ENCODE measurements around the gene TREML1.
"Not testable (repeated sequence)": the region's sequence is repeated elsewhere in the genome, so short reads cannot be mapped to it uniquely, and the experiment has no call there.

TREML1 gene

GRCh38 chr6:41150671-41151070 is 3.5 kb downstream of the TREML1 start:
- DNase-seq (ENCODE audit: low spot score) (no peak), FAIRE-seq (no peak)

DNA sequence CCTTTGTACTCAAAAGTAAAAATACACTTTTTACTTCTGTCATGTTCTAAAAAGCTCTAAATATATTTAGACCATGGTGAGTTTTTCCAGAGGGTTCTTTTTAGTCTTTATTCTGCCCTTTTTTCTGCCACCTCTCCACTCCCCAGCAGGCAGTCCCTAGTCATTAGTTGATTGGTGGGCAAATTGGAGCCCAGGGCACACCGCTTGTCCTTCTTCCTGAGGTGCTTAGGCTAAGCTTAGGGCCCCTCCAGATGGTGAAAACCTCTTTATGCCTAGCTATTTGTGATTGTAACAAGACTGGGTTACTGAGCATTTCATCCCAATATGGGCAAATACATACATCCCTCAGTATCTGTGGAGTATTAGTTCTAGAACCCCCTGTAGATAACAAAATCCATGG is 6.2 kb downstream of the TREML1 start:
- no peak for DNase-seq (ENCODE audit: low spot score)
- FAIRE-seq, result no peak

DNA sequence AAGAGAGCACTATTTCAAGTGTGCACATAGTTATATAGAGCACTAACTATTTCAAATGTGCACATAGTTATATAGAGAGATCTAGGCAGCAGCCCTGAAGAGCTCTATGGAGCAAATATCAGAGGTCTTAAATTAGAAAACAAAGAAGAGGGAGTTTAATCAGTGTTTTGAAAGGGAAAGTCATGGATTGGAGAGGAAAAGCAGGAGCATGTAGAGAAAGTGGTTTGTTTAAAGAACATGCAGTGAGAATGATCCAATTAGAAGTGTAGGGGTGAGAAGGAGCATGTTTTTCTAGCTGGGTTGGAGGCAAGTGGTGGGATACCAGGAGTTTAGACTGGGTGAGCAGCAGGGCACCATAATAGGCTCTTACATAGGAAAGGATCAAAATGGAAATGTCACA is 17.2 kb downstream of the TREML1 start:
- DNase-seq (ENCODE audit: low spot score) (no peak), FAIRE-seq (no peak)

DNA sequence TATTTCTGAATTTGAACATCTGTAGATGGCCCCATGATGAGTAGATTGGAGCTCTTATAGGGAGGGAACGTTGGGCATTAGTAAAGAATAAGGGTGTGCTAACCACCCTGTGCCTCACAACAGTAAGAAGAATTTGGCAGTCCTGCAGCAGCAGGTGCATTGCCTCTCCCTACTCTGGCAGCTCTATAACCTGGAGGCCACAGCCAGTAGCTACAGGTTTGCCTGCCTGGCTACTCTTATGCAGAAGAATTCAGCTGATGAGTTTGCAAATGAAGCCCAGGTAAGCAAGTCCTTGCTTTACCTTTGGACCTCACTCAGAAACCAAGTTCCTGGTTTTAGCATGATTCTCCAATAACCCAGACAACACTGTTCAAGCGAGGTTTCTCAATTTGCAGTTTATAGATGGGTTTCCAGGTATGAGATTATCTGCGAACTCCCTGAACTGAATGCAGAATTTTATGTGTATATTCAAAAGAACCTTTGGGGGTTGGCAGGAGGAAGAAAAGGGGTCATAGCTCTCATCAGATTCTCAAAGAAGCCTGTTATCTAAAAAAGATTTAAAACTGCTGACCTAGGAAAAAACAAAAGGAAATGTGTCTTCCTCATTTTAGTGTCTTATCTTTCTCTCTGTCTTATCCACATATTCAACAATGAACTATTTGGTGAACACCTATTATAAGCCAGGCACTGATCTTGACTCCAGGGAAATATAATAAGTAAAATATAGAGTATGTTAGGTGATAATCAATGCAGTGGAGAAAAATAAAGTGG is 18.9 kb downstream of the TREML1 start:
- DNase-seq (ENCODE audit: low spot score) (no peak), FAIRE-seq (no peak)

- FAIRE-seq (no peak), DNase-seq (ENCODE audit: low spot score) (no peak)
Measured at GRCh38 chr6:41132254-41132653, 21.9 kb downstream of the TREML1 start.

GRCh38 chr6:41125282-41125681 is 28.9 kb downstream of the TREML1 start:
- FAIRE-seq, result no peak
- no peak for DNase-seq (ENCODE audit: low spot score)

DNA sequence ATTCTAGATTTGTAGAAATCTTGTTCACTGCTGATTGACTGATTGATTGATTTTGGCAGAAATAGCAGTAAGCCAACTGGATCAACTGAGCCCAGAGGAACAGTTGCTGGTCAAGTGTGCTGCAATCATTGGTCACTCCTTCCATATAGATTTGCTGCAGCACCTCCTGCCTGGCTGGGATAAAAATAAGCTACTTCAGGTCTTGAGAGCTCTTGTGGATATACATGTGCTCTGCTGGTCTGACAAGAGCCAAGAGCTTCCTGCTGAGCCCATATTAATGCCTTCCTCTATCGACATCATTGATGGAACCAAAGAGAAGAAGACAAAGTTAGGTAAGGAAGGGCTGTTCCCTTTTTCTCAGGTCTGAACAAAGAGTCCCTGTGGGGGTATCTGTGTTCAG is 31.2 kb downstream of the TREML1 start:
- DNase-seq (ENCODE audit: low spot score) (no peak), FAIRE-seq (no peak)

DNA sequence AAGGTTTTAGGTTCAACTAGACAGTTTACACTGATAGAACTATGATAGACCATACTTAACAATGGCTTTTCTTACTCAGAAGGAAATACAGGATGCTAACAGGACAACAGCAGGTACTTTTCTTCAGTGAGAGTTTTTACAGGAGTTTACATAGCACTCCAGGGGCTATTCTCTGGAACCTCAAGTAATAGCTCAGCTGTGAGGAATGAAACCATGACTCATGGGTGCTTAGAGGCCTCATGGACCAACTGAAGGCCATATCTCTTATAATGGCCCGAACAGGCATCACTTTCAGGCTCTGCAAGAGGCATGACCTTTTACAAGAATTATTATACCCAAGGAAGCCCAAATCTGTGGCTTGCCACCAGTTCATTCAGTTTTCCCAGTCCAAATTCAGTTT is 31.8 kb downstream of the TREML1 start:
- FAIRE-seq (no peak), DNase-seq (ENCODE audit: low spot score) (no peak)

DNA sequence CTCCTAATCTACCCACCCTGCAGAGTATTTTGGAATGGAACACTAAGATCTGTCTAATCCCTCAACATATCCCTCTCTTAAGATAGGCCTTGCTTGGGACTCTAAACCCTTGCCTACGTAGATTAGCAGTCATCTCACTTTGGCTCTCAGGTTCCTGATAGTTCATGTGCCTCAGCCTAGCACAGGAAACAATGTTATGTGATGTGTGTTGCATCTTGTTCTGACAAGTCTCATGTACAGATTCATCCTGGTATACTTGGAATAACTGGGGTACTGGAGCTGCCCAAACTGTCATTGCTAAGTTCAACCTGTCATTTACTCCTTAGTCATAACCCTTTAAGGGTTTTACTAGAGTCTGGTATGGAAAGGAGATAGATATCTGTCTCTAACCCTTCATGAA is 34.1 kb downstream of the TREML1 start:
- FAIRE-seq, result no peak
- no peak for DNase-seq (ENCODE audit: low spot score)

DNA sequence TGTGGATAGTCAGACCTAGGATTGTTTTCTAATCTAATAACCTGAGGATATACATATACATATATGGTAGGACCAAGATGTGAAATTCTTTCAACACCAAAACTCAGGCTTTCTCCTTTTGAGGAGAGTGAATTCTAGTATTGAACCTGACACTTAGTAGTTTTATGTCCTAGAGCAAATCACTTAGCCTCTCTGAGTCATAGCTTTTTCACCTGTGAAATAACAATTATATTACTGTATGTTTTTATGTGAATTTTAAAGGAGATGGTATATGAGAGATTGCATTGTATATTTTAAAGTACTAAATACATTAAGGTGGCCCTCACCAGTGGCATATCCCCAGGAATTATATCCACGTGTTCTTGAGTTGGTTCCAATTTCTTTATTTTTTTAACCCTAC is 34.6 kb downstream of the TREML1 start:
- no peak for FAIRE-seq

DNA sequence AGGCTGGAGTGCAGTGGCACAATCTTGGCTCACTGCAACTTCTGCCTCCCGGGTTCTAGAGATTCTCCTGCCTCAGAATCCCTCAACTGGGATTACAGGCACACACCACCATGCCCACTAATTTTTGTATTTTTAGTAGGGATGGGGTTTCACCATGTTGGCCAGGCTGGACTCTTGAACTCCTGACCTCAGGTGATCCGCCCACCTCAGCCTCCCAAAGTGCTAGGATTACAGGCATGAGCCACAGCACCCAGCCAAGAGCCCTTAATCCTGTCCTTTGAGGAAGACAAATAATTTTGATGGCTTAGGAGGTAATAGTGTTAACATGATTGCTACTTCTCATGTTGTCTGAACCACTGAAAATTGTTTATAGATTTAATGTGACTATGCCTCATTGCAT is 39.1 kb downstream of the TREML1 start:
- FAIRE-seq; DNase-seq (ENCODE audit: low spot score): not testable (repeated sequence)

More for the DNA sequence above, 34.6 kb downstream of the TREML1 start:
- no peak for DNase-seq (ENCODE audit: low spot score)

DNA sequence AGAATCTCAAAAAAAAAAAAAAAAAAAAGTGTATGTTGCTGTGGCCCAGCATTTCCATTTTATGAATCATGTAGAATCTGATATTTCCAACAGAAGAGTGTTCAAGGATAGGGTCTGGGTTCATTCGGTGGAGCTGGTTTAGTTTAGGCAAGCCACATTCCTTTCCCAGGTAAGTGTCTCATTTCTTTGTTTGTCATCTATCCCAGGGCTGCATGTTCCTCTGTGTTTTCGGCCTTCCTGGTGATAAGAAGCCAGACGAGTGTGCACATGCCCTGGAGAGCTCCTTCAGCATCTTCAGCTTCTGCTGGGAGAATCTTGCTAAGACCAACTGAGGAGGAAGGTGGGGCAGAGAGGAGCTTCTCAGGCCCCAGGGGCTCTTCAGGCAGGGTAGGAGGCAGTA is 43.1 kb downstream of the TREML1 start:
- DNase-seq (ENCODE audit: low spot score) (no peak), FAIRE-seq (no peak)

GRCh38 chr6:41103847-41104246 is 50.3 kb downstream of the TREML1 start:
- FAIRE-seq, result no peak
- no peak for DNase-seq (ENCODE audit: low spot score)

DNA sequence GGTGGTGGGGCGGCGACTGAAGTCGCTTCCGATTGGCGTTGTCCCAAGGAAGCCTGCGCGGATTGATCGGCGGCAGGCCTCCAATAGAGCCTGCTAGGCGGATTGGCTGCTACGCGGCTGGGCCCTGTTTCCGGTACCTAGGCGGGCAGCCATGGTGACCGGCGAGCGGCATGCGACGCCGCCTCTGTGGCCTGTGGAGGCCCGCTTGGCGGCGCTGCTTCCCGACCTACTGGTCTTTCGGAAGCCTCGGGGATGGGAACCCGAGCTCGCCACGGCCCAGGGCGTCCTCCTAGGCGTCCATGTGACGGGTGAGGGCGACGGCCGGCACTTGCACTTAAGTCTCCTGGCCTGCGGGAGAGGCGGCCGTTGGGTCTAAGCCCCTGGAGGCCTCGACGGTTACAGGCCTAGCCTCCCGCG is 53.3 kb downstream of the TREML1 start:
- FAIRE-seq (no peak), DNase-seq (ENCODE audit: low spot score) (no peak)
